Nucleus accumbens (tissue), 56 donors: Measurements from ENCODE around the gene SRSF11.

Source experiments
- DNase-seq, 56 donors: peaks; one replicate each; lab custom pipeline; 2025; lab: John Stamatoyannopoulos, UW

The SRSF11 gene

DNA sequence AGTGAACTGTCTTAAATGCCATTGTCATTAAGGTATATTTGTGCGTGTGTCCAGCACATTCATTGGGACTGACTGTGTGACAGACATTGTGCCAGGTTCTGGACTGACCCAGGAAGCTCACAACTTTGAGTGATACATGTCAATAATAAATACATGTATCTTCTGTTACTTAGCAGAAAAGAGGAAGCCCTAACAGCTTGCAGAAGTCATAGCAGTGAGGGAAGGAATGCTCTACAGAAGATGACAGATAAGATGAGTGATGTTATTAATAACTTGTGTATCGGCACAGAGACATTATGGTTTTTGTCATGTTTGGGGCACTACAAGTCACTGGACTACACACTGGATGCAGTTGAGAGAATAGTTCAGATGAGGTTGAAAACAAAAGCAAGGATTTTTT is 1.2 kb upstream of the SRSF11 start:
- DNase-seq: no peak

GRCh38 chr1:70220517-70221237 is 503 bp upstream of the SRSF11 start:
- no peak for DNase-seq

GRCh38 chr1:70222716-70223235 is 1.6 kb downstream of the SRSF11 start:
- no peak for DNase-seq

DNA sequence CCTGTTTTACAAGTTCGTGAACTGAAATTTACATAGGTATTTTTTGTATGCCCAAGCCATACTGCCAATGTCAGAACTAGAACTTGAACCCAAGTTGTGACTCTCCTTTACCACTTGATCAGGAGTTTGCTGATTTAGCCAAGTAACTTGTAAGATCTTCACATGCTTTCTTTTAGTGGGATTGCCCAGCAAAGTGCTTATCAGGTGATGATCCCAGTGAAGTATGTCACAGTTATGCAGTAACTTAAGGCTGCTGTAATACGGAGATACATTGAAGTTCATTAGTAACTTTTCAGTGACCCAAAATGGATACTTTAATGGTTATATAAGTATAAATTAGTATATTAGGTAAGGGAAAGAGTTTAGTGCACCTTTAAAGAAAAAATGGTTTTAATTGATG is 3.8 kb downstream of the SRSF11 start:
- no peak for DNase-seq

GRCh38 chr1:70227439-70227838 is 6.3 kb downstream of the SRSF11 start:
- no peak for DNase-seq

GRCh38 chr1:70228670-70229069 is 7.5 kb downstream of the SRSF11 start:
- no peak for DNase-seq

DNA sequence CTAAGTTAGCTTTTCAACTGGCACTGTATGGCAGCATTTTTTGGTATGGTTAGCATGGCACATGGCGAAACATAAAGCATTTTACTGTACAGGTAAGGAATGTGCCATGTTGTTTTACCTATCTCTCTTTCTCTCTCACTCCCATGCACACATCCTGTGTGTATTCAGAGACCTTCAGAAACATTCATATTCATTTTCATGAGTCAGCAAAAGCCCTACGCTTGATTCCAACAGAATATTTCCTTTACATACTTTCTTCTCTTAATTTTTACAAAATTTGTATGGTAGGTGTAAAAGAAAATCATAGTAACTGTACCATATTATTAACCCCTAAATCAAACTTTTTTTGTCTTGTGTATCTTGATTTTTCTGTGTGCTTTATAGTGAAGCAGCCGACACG is 10.3 kb downstream of the SRSF11 start:
- no peak for DNase-seq

DNA sequence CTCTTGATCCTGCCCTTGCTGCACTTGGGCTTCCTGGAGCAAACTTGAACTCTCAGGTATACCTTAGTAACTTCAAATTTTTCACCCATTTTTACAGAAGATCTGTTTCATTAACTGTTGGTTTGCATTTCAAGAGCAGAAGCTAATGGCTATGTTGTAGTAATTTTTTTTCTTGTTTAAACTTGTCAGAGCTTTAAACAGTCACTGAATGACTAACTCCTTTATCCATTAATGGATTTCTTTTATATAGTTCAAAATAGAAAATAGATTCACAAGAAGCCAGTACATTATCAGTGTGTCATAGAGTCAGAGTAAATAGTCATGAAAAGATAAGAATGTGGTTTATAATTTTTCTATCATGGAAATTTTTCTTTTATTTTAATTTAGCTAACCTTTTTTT is 13.6 kb downstream of the SRSF11 start:
- DNase-seq: no peak

DNA sequence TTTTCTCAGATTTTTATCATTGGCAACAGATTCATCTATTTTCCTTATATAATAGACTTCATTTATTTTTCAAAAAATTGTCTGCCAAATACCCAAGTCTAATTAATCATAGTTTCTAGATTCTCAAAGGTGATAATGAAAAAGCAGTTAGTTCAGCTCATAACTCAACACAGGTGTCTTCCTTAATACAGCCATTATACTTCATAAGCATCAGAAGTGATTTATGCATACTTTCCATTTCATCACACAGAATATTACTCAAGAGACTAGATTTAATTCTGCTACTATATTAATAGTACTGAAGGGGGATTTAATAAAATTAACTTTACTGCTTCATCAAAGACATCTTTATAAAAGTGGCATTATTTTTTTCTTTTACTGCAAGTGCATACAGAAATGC is 18.8 kb downstream of the SRSF11 start:
- no peak for DNase-seq

- DNase-seq: no peak
Observed at GRCh38 chr1:70247122-70247521, 25.9 kb downstream of the SRSF11 start.

DNA sequence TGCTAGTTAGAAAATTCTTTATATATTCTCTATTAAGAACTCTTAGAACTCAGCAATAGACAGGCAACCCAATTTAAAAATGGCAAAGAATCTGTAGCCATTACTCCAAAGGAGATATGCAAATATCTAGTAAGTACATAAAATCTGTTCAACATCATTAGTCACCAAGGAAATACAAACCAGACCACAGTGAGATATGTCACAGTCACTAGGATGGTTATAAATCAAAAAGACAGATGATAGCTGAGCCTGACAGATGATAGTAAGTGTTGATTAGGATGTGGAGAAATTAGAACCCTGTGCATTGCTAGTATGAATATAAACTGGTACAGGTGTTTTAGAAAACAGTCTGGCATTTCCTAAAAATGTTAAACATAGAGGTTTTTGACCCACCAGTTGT is 26.6 kb downstream of the SRSF11 start:
- no peak for DNase-seq

- DNase-seq: no peak
Observed at GRCh38 chr1:70248729-70249128, 27.5 kb downstream of the SRSF11 start.

GRCh38 chr1:70256664-70257063 is 35.5 kb downstream of the SRSF11 start:
- DNase-seq: no peak

DNA sequence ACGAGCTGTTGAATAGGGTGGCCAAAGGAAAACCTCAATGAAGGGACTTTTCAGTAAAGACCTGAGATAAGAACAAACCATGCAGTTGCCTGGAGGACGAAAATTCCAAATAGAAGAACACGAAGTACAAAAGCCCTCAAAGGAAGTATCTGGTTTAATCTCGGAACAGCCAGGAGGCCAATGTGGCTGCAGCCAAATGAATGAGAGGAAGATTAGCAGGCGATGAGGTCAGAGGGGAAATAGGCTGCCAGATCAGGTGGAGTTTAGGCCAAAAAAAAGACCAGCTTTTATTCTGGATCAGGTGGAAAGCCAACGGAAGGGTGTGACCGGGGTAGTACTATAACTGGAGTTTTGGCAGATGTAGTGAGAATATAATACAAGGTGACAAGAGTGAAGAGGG is 43.7 kb downstream of the SRSF11 start:
- no peak for DNase-seq

DNA sequence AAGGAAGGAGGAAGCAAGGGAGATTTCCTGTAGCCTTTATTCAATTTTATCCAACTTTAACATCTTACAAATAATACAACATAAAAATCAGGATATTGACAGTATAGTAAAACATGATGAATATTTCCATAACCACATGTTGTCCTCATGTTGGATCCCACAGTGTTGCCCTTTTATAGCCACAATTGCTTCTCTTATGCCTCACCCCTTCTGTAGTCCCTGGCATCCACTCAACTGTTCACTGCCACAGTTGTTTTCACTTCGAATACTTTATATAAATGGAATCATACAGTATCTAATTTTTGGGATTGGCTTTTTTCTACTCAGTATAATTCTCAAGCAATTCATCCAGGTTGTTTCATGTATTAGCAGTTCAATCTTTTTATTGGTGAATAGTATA is 44.8 kb downstream of the SRSF11 start:
- no peak for DNase-seq

GRCh38 chr1:70277875-70278274 is 56.7 kb downstream of the SRSF11 start:
- no peak for DNase-seq

DNA sequence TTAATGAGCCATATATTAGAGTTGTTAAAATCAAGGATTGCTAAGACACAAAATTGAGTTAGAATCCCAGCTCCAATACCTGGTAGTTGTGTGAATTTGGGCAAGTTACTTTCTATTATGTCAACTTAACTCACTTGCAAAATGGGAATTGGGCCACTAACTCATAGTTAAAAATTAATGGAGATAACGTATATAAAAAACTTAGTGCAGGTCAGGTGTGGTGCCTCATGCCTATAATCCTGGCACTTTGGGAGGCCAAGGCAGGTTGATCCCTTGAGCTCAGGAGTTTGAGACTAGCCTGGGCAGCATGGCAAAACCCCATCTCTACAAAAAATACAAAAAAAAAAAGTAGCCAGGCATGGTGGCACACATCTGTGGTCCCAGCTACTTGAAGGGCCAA is 57.5 kb downstream of the SRSF11 start:
- DNase-seq: no peak

DNA sequence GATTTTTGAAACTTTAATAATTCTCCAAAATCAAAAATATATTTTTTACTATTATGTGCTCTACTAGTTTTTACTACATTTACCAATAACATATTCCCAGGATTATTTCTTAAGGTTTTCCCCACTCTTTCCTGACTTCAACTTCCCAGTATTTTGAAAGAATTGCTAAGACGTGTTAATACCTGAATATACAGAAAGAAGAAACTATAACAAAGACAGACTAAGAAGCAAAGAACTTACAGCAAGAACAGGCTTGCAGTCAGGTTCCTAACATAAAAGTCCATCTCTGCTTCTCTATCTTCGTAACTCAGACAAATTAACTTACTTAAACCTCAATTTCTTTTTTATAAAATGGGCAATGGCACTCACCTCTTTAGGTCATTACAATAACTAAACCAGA is 63.2 kb downstream of the SRSF11 start:
- no peak for DNase-seq

DNA sequence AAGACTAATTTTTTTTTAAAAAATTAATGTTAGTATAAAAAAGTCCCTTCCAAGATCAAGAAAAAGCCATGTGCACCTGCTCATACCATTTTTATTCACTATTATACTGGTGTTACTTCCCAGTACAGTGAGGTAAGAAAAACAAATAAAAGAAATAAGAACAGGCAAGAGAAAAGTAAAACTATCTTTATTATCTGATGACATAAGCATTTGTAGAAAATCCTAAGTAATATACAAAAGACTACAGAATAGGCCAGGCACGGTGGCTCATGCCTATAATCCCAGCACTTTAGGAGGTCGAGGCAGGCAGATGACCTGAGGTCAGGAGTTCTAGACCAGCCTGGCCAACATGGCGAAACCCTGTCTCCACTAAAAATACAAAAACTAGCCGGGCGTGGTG is 65.3 kb downstream of the SRSF11 start:
- no peak for DNase-seq

DNA sequence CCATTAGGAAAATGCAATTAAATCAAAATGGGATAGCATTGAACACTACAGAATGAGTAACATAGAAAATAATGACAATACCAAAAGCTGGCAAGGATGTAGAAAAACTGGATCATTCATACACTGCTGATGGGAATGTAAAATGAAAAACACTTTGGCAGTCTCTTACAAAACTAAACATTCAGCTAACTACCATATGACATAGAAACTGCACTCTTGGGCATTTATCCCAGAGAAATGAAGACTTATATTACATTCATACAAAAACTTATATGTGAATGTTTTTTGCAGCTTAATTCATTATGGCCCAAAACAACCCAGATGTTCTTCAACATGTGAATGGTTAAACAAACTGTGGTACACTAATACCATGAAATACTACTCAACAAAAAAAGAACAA is 67.0 kb downstream of the SRSF11 start:
- DNase-seq: no peak

DNA sequence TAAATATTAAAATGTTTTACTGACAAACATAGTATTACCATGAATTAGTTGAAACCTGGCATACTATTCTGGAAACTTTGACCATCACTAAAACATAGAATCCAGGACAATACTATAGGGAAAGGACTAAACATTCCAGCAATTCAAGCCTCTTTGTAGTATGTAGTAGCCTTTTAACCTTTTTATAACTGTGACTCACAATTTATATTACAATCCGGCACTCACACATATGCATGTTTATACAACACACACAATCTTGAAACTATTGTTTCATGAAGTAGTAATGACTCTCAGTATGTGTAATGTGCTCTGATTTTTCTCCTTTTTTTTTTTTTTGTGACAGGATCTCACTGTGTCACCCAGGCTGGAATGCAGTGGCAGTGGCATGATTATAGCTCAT is 69.0 kb downstream of the SRSF11 start:
- no peak for DNase-seq

DNA sequence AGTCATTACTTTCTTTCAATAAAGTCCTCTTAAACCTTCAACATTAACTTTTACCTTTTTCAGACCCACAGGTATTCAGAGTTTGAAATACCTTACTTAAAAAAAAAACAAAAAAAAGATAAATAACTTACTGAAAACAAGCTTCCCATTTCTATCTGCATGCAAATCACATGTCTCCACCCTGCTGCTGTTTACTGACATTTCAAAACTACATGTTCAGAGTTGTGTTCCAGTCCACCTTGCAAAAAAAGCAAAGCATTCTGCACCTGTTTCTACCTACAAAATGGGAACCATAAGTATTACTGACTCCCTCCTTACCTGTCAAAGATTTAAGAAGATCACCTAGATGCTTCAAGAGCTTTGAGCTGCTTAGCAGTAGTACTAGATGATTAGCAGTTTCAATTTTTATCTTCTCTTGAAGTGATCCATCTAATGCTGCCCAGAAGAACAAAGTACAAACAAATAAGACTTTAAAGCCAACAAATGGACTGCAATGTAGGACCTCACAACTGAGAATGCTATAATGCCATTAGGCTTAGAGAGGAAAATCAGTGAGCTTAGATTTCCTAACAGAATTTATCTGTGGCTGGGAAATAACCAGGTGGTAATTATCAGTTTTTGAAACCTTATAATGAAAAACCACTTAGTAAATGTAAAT is 72.1 kb downstream of the SRSF11 start:
- no peak for DNase-seq
